GM12891 (cell line): ENCODE measurements around the gene WNT4.

ENCODE experiments used
- DNase-seq: peaks from one replicate; pipeline ENCODE4 v3.0.0; 2011; ENCODE audit warnings: low spot score; ENCODE audit not compliant: insufficient read length
- FAIRE-seq: peaks from 2 replicates; lab custom pipeline; 2011; peaks lifted over from hg19 to GRCh38; lab: Jason Lieb, UNC
- PAX5 ChIP-seq: IDR thresholded peaks from 2 replicates; pipeline ENCODE4 v1.6.1; 2011; ENCODE audit warnings: low read length, moderate library complexity, mild to moderate bottlenecking; ENCODE audit not compliant: insufficient read depth, severe bottlenecking
- POLR2A ChIP-seq: IDR thresholded peaks from 2 replicates; pipeline ENCODE4 v1.6.1; 2011; ENCODE audit warnings: low read depth, low read length, control low read depth
- POLR2AphosphoS5 ChIP-seq: IDR thresholded peaks from 2 replicates; pipeline ENCODE4 v1.6.1; 2011; ENCODE audit warnings: low read depth, low read length, control low read depth
- POU2F2 ChIP-seq: IDR thresholded peaks from 2 replicates; pipeline ENCODE4 v1.6.1; 2011; ENCODE audit warnings: low read depth, mild to moderate bottlenecking, control low read depth, low read length, moderate library complexity
- SPI1 ChIP-seq: IDR thresholded peaks from 2 replicates; pipeline ENCODE4 v1.6.1; 2011; ENCODE audit warnings: low read depth, low read length, control low read depth
- TAF1 ChIP-seq: IDR thresholded peaks from 2 replicates; pipeline ENCODE4 v1.6.1; 2011; ENCODE audit warnings: low read depth, low read length, control low read depth

Gene WNT4

GRCh38 chr1:22163564-22163963, 20.7 kb upstream of the WNT4 start:
- no peak for TF ChIP-seq POU2F2
- TF ChIP-seq SPI1: no peak
- TF ChIP-seq POLR2AphosphoS5: no peak
- no peak for TF ChIP-seq TAF1
- no peak for TF ChIP-seq PAX5
- TF ChIP-seq POLR2A: no peak
- DNase-seq: no peak
- no peak for FAIRE-seq

- FAIRE-seq: no peak
- TF ChIP-seq POU2F2 (no peak), SPI1 (no peak), PAX5 (no peak), TAF1 (no peak), POLR2A (no peak), POLR2AphosphoS5 (no peak)
- DNase-seq: no peak
These were observed 20.2 kb upstream of the WNT4 start for GRCh38 chr1:22163137-22163536.

- FAIRE-seq: no peak
- DNase-seq: no peak
- no peak for TF ChIP-seq POLR2A
- no peak for TF ChIP-seq POLR2AphosphoS5
- TF ChIP-seq POU2F2: no peak
These were observed 17.0 kb upstream of the WNT4 start for GRCh38 chr1:22159891-22160290.

- FAIRE-seq (no peak), DNase-seq (no peak)
- TF ChIP-seq POU2F2 (no peak), POLR2A (no peak), POLR2AphosphoS5 (no peak), PAX5 (no peak), TAF1 (no peak), SPI1 (no peak)
These were observed 15.8 kb upstream of the WNT4 start for GRCh38 chr1:22158654-22159053.

GRCh38 chr1:22157359-22157966, 14.6 kb upstream of the WNT4 start:
- no peak for DNase-seq
- no peak for TF ChIP-seq POU2F2
- TF ChIP-seq SPI1: no peak
- no peak for TF ChIP-seq POLR2A
- TF ChIP-seq TAF1: no peak
- no peak for TF ChIP-seq PAX5
- no peak for TF ChIP-seq POLR2AphosphoS5
- no peak for FAIRE-seq

- no peak for TF ChIP-seq SPI1
- no peak for TF ChIP-seq POLR2A
- no peak for TF ChIP-seq POU2F2
- TF ChIP-seq PAX5: no peak
- TF ChIP-seq TAF1: no peak
- TF ChIP-seq POLR2AphosphoS5: no peak
- no peak for FAIRE-seq
- DNase-seq: no peak
These were observed 12.6 kb upstream of the WNT4 start for GRCh38 chr1:22155517-22155916.

- no peak for TF ChIP-seq TAF1
- no peak for TF ChIP-seq SPI1
- TF ChIP-seq PAX5: no peak
- no peak for TF ChIP-seq POLR2AphosphoS5
- no peak for TF ChIP-seq POU2F2
- no peak for TF ChIP-seq POLR2A
- no peak for DNase-seq
- FAIRE-seq: no peak
These were observed 11.7 kb upstream of the WNT4 start for GRCh38 chr1:22154626-22155025.

- no peak for DNase-seq
- FAIRE-seq: no peak
- TF ChIP-seq TAF1: no peak
- no peak for TF ChIP-seq POLR2AphosphoS5
- TF ChIP-seq SPI1: no peak
- TF ChIP-seq POLR2A: no peak
- no peak for TF ChIP-seq POU2F2
- TF ChIP-seq PAX5: no peak
These were observed 11.0 kb upstream of the WNT4 start for GRCh38 chr1:22153660-22154437.

GRCh38 chr1:22150923-22151322, 8.0 kb upstream of the WNT4 start:
- no peak for TF ChIP-seq SPI1
- no peak for TF ChIP-seq POLR2AphosphoS5
- TF ChIP-seq PAX5: no peak
- TF ChIP-seq TAF1: no peak
- TF ChIP-seq POLR2A: no peak
- no peak for TF ChIP-seq POU2F2
- DNase-seq (no peak), FAIRE-seq (no peak)
